ENCODE results near the gene CEACAM18.

CEACAM18 gene

GRCh38 chr19:51521781-51522180 is 43.4 kb downstream of the CEACAM18 start:
- Histone ChIP-seq H3K4ac (ENCODE audit: low read length) (no peak overlapping the region), H2BK15ac (ENCODE audit: low read length) (no peak overlapping the region), H4K91ac (ENCODE audit: low read depth, low read length, poor library complexity) (no peak overlapping the region), H3K36me3 (replicated peaks in 1 of 2; ENCODE audit: control insufficient read depth in 2 of 2, insufficient read depth in 2 of 2, low read length in 2 of 2) (no peaks in the 10 kb centered on the region), H3K9ac (ENCODE audit: low read depth, low read length, poor library complexity) (no peak overlapping the region), H3K4me3 (ENCODE audit: low read length in 2 of 2) (no peak overlapping the region), H2AK5ac (ENCODE audit: low read depth, low read length) (no peak overlapping the region), H2BK5ac (ENCODE audit: low read length) (no peak overlapping the region), H3K79me1 (ENCODE audit: low read depth, low read length) (no peaks in the 10 kb centered on the region), H3K4me2 (ENCODE audit: insufficient read depth, low read length, poor library complexity, severe bottlenecking) (no peak overlapping the region), H2BK120ac (ENCODE audit: low read depth, low read length) (no peak overlapping the region), H3K14ac (ENCODE audit: low read length) (no peak overlapping the region), H4K8ac (ENCODE audit: low read depth, low read length) (no peak overlapping the region), H3K23ac (ENCODE audit: low read depth, low read length, poor library complexity) (no peak overlapping the region), H3K9me3 (replicated peaks in 1 of 2; ENCODE audit: control insufficient read depth in 2 of 2, insufficient read depth in 1 of 2, low read depth in 1 of 2, low read length in 2 of 2) (peaks cover 0 to 14% of the 10 kb centered on the region in 2 donors), H3K27ac (replicated peaks; ENCODE audit: low read length) (no peak overlapping the region), H3K4me1 (ENCODE audit: control insufficient read depth in 2 of 2, insufficient read depth in 1 of 2, low read depth in 1 of 2, low read length in 2 of 2) (no peaks in the 10 kb centered on the region), H3K27me3 (ENCODE audit: control insufficient read depth in 3 of 3, insufficient read depth in 3 of 3, low read depth in 1 of 3, low read length in 3 of 3) (peaks cover 0 to 4% (median 0%) of the 10 kb centered on the region in 3 experiments), H3K18ac (ENCODE audit: low read length) (no peak overlapping the region), H2BK12ac (ENCODE audit: low read length) (no peak overlapping the region), H2AFZ (ENCODE audit: low read length) (no peak overlapping the region)
- no peak for DNase-seq (ENCODE audit: low spot score)
- WGBS, 2 donors (ENCODE audit: extremely low coverage in 2 of 2, insufficient read length in 2 of 2, insufficient replicate concordance in 1 of 2): no CpG with 5 or more reads among the region's 2 CpGs

- Histone ChIP-seq H3K27ac (replicated peaks; ENCODE audit: low read length) (no peak overlapping the region), H4K8ac (ENCODE audit: low read depth, low read length) (no peak overlapping the region), H2BK12ac (ENCODE audit: low read length) (no peak overlapping the region), H3K4ac (ENCODE audit: low read length) (no peak overlapping the region), H3K9ac (ENCODE audit: low read depth, low read length, poor library complexity) (no peak overlapping the region), H3K27me3 (ENCODE audit: control insufficient read depth in 3 of 3, insufficient read depth in 3 of 3, low read depth in 1 of 3, low read length in 3 of 3) (peaks cover 0 to 13% (median 0%) of the 10 kb centered on the region in 3 experiments), H3K4me1 (ENCODE audit: control insufficient read depth in 2 of 2, insufficient read depth in 1 of 2, low read depth in 1 of 2, low read length in 2 of 2) (no peaks in the 10 kb centered on the region), H2BK120ac (ENCODE audit: low read depth, low read length) (no peak overlapping the region), H3K36me3 (replicated peaks in 1 of 2; ENCODE audit: control insufficient read depth in 2 of 2, insufficient read depth in 2 of 2, low read length in 2 of 2) (no peaks in the 10 kb centered on the region), H3K79me1 (ENCODE audit: low read depth, low read length) (no peaks in the 10 kb centered on the region), H3K4me3 (ENCODE audit: low read length in 2 of 2) (no peak overlapping the region), H3K23ac (ENCODE audit: low read depth, low read length, poor library complexity) (no peak overlapping the region), H3K9me3 (replicated peaks in 1 of 2; ENCODE audit: control insufficient read depth in 2 of 2, insufficient read depth in 1 of 2, low read depth in 1 of 2, low read length in 2 of 2) (peaks cover 0 to 16% of the 10 kb centered on the region in 2 donors), H3K18ac (ENCODE audit: low read length) (no peak overlapping the region), H3K14ac (ENCODE audit: low read length) (no peak overlapping the region), H2AK5ac (ENCODE audit: low read depth, low read length) (no peak overlapping the region), H4K91ac (ENCODE audit: low read depth, low read length, poor library complexity) (no peak overlapping the region), H3K4me2 (ENCODE audit: insufficient read depth, low read length, poor library complexity, severe bottlenecking) (no peak overlapping the region), H2BK5ac (ENCODE audit: low read length) (no peak overlapping the region), H2AFZ (ENCODE audit: low read length) (no peak overlapping the region), H2BK15ac (ENCODE audit: low read length) (no peak overlapping the region)
- no CpG with 5 or more reads among the region's 8 CpGs for WGBS, 2 donors (ENCODE audit: extremely low coverage in 2 of 2, insufficient read length in 2 of 2, insufficient replicate concordance in 1 of 2)
- no peak for DNase-seq (ENCODE audit: low spot score)
Measured at GRCh38 chr19:51524666-51525264, 46.4 kb downstream of the CEACAM18 start.

DNA sequence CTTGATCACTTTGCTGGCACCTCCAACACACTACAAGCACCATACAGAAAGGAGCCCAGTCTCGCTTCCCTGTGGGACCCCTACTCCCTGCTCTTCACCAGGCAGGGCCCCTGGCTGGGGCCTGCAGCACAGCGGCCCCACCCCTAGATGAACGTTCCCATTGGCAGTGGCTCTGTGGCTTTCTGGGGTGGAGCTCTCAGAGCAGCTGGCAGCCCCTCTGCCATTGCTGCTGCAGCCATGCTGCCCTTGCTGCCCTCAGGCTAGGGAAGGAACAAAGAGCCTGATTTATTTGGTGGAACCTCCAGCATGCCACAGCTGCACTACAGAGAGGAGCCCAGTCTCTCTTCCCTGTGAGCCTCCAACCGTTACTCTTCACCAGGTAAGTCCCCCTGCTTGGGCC is 47.3 kb downstream of the CEACAM18 start:
- H2AK5ac ChIP-seq (ENCODE audit: low read depth, low read length): no peak overlapping the region
- no peak overlapping the region for H4K91ac ChIP-seq (ENCODE audit: low read depth, low read length, poor library complexity)
- H3K4ac ChIP-seq (ENCODE audit: low read length): no peak overlapping the region
- peaks cover 0 to 22% of the 10 kb centered on the region in 2 donors for H3K9me3 ChIP-seq (replicated peaks in 1 of 2; ENCODE audit: control insufficient read depth in 2 of 2, insufficient read depth in 1 of 2, low read depth in 1 of 2, low read length in 2 of 2)
- no peak overlapping the region for H4K8ac ChIP-seq (ENCODE audit: low read depth, low read length)
- H3K4me2 ChIP-seq (ENCODE audit: insufficient read depth, low read length, poor library complexity, severe bottlenecking): no peak overlapping the region
- peaks cover 0 to 14% (median 0%) of the 10 kb centered on the region in 3 experiments for H3K27me3 ChIP-seq (ENCODE audit: control insufficient read depth in 3 of 3, insufficient read depth in 3 of 3, low read depth in 1 of 3, low read length in 3 of 3)
- no CpG with 5 or more reads among the region's 4 CpGs for WGBS, 2 donors (ENCODE audit: extremely low coverage in 2 of 2, insufficient read length in 2 of 2, insufficient replicate concordance in 1 of 2)
- H2BK12ac ChIP-seq (ENCODE audit: low read length): no peak overlapping the region
- H2AFZ ChIP-seq (ENCODE audit: low read length): no peak overlapping the region
- H3K14ac ChIP-seq (ENCODE audit: low read length): no peak overlapping the region
- H2BK15ac ChIP-seq (ENCODE audit: low read length): no peak overlapping the region
- DNase-seq (ENCODE audit: low spot score): no peak
- H3K18ac ChIP-seq (ENCODE audit: low read length): no peak overlapping the region
- H3K4me3 ChIP-seq (ENCODE audit: low read length in 2 of 2): peak overlapping the region in 1 of 2 donors; percentile 36
- H3K23ac ChIP-seq (ENCODE audit: low read depth, low read length, poor library complexity): no peak overlapping the region
- no peak overlapping the region for H2BK120ac ChIP-seq (ENCODE audit: low read depth, low read length)
- no peak overlapping the region for H3K9ac ChIP-seq (ENCODE audit: low read depth, low read length, poor library complexity)
- H3K4me1 ChIP-seq (ENCODE audit: control insufficient read depth in 2 of 2, insufficient read depth in 1 of 2, low read depth in 1 of 2, low read length in 2 of 2): no peaks in the 10 kb centered on the region
- H3K27ac ChIP-seq (replicated peaks; ENCODE audit: low read length): no peak overlapping the region
- H2BK5ac ChIP-seq (ENCODE audit: low read length): no peak overlapping the region
- no peaks in the 10 kb centered on the region for H3K36me3 ChIP-seq (replicated peaks in 1 of 2; ENCODE audit: control insufficient read depth in 2 of 2, insufficient read depth in 2 of 2, low read length in 2 of 2)
- no peaks in the 10 kb centered on the region for H3K79me1 ChIP-seq (ENCODE audit: low read depth, low read length)

- Histone ChIP-seq H4K91ac (ENCODE audit: low read depth, low read length, poor library complexity) (no peak overlapping the region), H4K8ac (ENCODE audit: low read depth, low read length) (no peak overlapping the region), H3K9me3 (replicated peaks in 1 of 2; ENCODE audit: control insufficient read depth in 2 of 2, insufficient read depth in 1 of 2, low read depth in 1 of 2, low read length in 2 of 2) (peaks cover 0 to 17% of the 10 kb centered on the region in 2 donors), H2BK120ac (ENCODE audit: low read depth, low read length) (no peak overlapping the region), H3K4me3 (ENCODE audit: low read length in 2 of 2) (no peak overlapping the region), H3K4ac (ENCODE audit: low read length) (no peak overlapping the region), H3K9ac (ENCODE audit: low read depth, low read length, poor library complexity) (no peak overlapping the region), H3K36me3 (replicated peaks in 1 of 2; ENCODE audit: control insufficient read depth in 2 of 2, insufficient read depth in 2 of 2, low read length in 2 of 2) (no peaks in the 10 kb centered on the region), H2BK12ac (ENCODE audit: low read length) (no peak overlapping the region), H3K14ac (ENCODE audit: low read length) (no peak overlapping the region), H2AK5ac (ENCODE audit: low read depth, low read length) (no peak overlapping the region), H3K27ac (replicated peaks; ENCODE audit: low read length) (no peak overlapping the region), H3K4me1 (ENCODE audit: control insufficient read depth in 2 of 2, insufficient read depth in 1 of 2, low read depth in 1 of 2, low read length in 2 of 2) (no peaks in the 10 kb centered on the region), H2BK5ac (ENCODE audit: low read length) (no peak overlapping the region), H3K18ac (ENCODE audit: low read length) (no peak overlapping the region), H2AFZ (ENCODE audit: low read length) (no peak overlapping the region), H3K23ac (ENCODE audit: low read depth, low read length, poor library complexity) (no peak overlapping the region), H3K4me2 (ENCODE audit: insufficient read depth, low read length, poor library complexity, severe bottlenecking) (no peak overlapping the region), H2BK15ac (ENCODE audit: low read length) (no peak overlapping the region), H3K79me1 (ENCODE audit: low read depth, low read length) (no peaks in the 10 kb centered on the region), H3K27me3 (ENCODE audit: control insufficient read depth in 3 of 3, insufficient read depth in 3 of 3, low read depth in 1 of 3, low read length in 3 of 3) (peaks cover 0 to 35% (median 0%) of the 10 kb centered on the region in 3 experiments)
- WGBS, 2 donors (ENCODE audit: extremely low coverage in 2 of 2, insufficient read length in 2 of 2, insufficient replicate concordance in 1 of 2): no CpG with 5 or more reads among the region's 2 CpGs
- no peak for DNase-seq (ENCODE audit: low spot score)
Measured at GRCh38 chr19:51529301-51529700, 51.0 kb downstream of the CEACAM18 start.

All from neuronal stem cell (in vitro differentiated cells).